Kidney (tissue), 14 donors: ENCODE measurements around the gene AKAP6. TPM values are rescaled to one million over a fixed set of nuclear protein-coding genes. Genes with fewer than 3 reads are reported as not detected.

Experiments used
- DNase-seq, 5 donors: peaks; one replicate each; pipeline ENCODE4 v3.0.0-alpha.2; 2013 to 2020
- FAIRE-seq: peaks from 2 replicates; lab custom pipeline; 2012; peaks lifted over from hg19 to GRCh38; lab: Jason Lieb, UNC
- H3K27ac ChIP-seq, 2 donors: one replicate each; pipeline ENCODE4 v1.7.0; 2013; ENCODE audit warnings: low read depth in 2 of 2, low read length in 2 of 2, inconsistent platforms in 1 of 2
- H3K27me3 ChIP-seq: one replicate; pipeline ENCODE4 v1.7.1; 2013; ENCODE audit warnings: low read length, inconsistent platforms; ENCODE audit not compliant: control insufficient read depth, insufficient read depth
- H3K36me3 ChIP-seq, 3 donors: one replicate each; pipeline versions ENCODE4 v1.7.0 to v1.7.1; 2013; ENCODE audit warnings: low read length in 3 of 3, control low read depth in 1 of 3, inconsistent platforms in 1 of 3; ENCODE audit not compliant: insufficient read depth in 3 of 3, control insufficient read depth in 2 of 3
- H3K4me1 ChIP-seq, 3 donors: one replicate each; pipeline versions ENCODE4 v1.7.0 to v1.7.1; 2013; ENCODE audit warnings: low read length in 3 of 3, inconsistent platforms in 1 of 3, low read depth in 1 of 3; ENCODE audit not compliant: control insufficient read depth in 2 of 3, insufficient read depth in 2 of 3
- H3K4me3 ChIP-seq, 3 donors: one replicate each; pipeline versions ENCODE4 v1.7.0 to v1.8.1; 2013; ENCODE audit warnings: low read length in 3 of 3, control low read depth in 1 of 3, inconsistent platforms in 1 of 3
- H3K9ac ChIP-seq, 3 donors: one replicate each; pipeline versions ENCODE4 v1.7.0 to v1.7.1; 2013; ENCODE audit warnings: low read length in 3 of 3, control low read depth in 1 of 3, inconsistent platforms in 1 of 3
- H3K9me3 ChIP-seq, 3 donors: one replicate each; pipeline versions ENCODE4 v1.7.0 to v1.7.1; 2013; ENCODE audit warnings: low read length in 3 of 3, control low read depth in 1 of 3, inconsistent platforms in 1 of 3; ENCODE audit not compliant: control insufficient read depth in 2 of 3, insufficient read depth in 1 of 3
- CTCF ChIP-seq: IDR thresholded peaks from 3 replicates; pipeline ENCODE4 v1.5.1; 2012; ENCODE audit warnings: mild to moderate bottlenecking, moderate library complexity, borderline replicate concordance; ENCODE audit not compliant: insufficient read depth; ENCODE audit errors: extremely low read depth
- intact Hi-C: fragments of 100-400 bp; cut with DNase I; formaldehyde crosslinking; loops from one replicate; pipeline ENCODE4 v1.11.1; 2022
- polyA plus RNA-seq: library from polyadenylated mRNA; stranded (reverse); fragments of 350-450 nt; fragmentation: Illumina TruSeq; extraction: RNeasy Lipid Tissue Mini Kit (QIAGEN cat#74804); gene quantifications from one replicate; pipeline ENCODE4 v1.2.3, GENCODE V29; 2014; ENCODE audit warnings: low read depth, low replicate concordance; ENCODE audit not compliant: insufficient read depth
- total RNA-seq: library from RNA; stranded (reverse); fragmentation: NEBNext Ultra II Directional; extraction: Animal tissue kit (Norgen Biotek cat#: 25700); gene quantifications from one replicate; pipeline ENCODE4 v1.2.1, GENCODE V29; 2021
- donor health status: control.
- donor health status: control.
- donor health status: control.
- donor health status: control.
- donor health status: control.
- donor health status: DM: yes; HTN: yes; CAD: no.
- donor health status: Normal renal cell carcinoma (clear cell type).

AKAP6 gene
- total and polyA plus RNA-seq, 2 donors from 2014 or later = 0.92 to 10.5 TPM

GRCh38 chr14:32404784-32405573, 75.9 kb downstream of the AKAP6 start:
- TF ChIP-seq CTCF = no peak
- Histone ChIP-seq H3K4me3 (no peak overlapping the region), H3K9me3 (no peaks in the 10 kb centered on the region), H3K9ac (no peak overlapping the region), H3K36me3 (no peaks in the 10 kb centered on the region), H3K27ac (no peak overlapping the region), H3K27me3 (no peaks in the 10 kb centered on the region), H3K4me1 (no peaks in the 10 kb centered on the region)
- DNase-seq (no peak), FAIRE-seq (no peak)
- intact Hi-C loops = no loop called here

GRCh38 chr14:32405856-32406255, 76.8 kb downstream of the AKAP6 start:
- no peak overlapping the region for H3K9ac ChIP-seq
- no peaks in the 10 kb centered on the region for H3K27me3 ChIP-seq
- no peaks in the 10 kb centered on the region for H3K36me3 ChIP-seq
- intact Hi-C loops = no loop called here
- no peak for TF ChIP-seq CTCF
- H3K27ac ChIP-seq = no peak overlapping the region
- no peaks in the 10 kb centered on the region for H3K9me3 ChIP-seq
- peaks cover 0 to under 1% (median 0%) of the 10 kb centered on the region in 3 donors for H3K4me1 ChIP-seq
- no peak for FAIRE-seq
- no peak overlapping the region for H3K4me3 ChIP-seq
- DNase-seq = no peak

- intact Hi-C loops = no loop called here
- Histone ChIP-seq H3K4me3 (no peak overlapping the region), H3K27ac (no peak overlapping the region), H3K9me3 (no peaks in the 10 kb centered on the region), H3K4me1 (peaks cover 0 to 2% (median 0%) of the 10 kb centered on the region in 3 donors), H3K36me3 (no peaks in the 10 kb centered on the region), H3K27me3 (no peaks in the 10 kb centered on the region), H3K9ac (no peak overlapping the region)
- DNase-seq = no peak
- no peak for FAIRE-seq
- no peak for TF ChIP-seq CTCF
Measured at GRCh38 chr14:32407130-32407529, 78.0 kb downstream of the AKAP6 start.
